CD4-positive, alpha-beta T cell treated with Interleukin-4 for 1 hour (primary cell): ENCODE results near the gene RASA1.
"Not testable (repeated sequence)": the region's sequence is repeated elsewhere in the genome, so short reads cannot be mapped to it uniquely, and the experiment has no call there.

ENCODE experiments used
- DNase-seq, 2 donors: peaks; one replicate each; pipeline ENCODE4 v3.0.0-alpha.2; 2020 to 2022

Gene RASA1

DNA sequence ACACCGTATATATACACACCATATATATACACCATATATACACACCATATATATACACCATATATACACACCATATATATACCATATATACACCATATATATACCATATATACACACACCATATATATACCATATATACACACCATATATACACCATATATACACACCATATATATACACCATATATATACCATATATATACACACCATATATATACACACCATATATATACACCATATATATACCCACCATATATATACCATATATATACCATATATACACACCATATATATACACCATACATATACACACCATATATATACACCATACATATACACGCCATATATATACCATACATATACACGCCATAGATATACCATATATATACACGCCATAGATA, 19.6 kb downstream of the RASA1 start:
- DNase-seq = not testable (repeated sequence)

DNA sequence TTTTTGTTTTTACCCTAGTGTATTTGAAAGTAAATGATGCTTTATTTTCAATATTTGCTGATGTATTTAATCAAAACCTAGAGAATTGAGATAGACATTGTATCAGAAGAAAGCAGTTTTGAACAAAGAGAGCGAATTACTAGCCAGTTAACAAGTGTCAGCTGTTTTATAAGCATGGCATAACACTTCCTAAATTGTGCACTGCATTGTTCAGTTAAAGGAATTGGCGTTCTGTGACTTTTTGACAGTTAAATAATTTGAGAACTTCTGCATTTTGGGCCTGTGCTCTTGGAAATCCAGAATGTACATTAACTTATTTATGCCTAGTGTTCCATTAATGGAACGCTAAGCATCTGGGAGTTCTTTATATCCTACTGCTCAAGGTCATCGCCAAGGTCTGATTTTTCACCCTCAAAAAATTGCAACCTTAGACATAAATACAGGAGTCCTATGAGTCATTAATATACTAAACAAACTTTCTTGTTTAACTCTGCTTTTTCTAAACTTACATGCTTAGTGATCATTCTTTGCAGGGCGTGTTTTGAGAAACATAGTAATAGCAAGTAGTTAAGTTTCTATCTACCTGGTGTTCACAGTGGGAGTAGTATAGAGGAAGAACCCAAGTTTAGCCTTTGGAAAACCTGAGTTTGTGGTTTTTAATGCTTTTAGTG, 31.1 kb downstream of the RASA1 start:
- no peak for DNase-seq

DNA sequence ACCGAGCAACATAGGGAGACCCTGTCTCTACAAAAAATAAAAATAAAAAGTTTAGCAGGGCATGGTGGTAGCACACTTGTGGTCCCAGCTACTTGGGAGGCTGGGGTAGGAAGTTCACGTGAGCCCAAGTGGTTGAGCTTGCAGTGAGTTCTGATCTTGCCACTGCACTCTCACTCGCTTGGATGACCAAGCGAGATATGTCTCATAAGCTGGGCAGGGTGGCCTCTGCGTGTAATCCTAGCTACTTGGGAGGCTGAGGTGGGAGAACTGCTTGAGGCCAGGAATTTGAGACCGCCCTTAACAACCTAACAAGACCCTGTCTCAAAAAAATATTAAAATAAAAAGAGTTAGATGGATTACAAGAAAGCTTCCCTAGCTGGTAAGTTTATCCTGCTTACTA, 32.5 kb downstream of the RASA1 start:
- DNase-seq = no peak

DNA sequence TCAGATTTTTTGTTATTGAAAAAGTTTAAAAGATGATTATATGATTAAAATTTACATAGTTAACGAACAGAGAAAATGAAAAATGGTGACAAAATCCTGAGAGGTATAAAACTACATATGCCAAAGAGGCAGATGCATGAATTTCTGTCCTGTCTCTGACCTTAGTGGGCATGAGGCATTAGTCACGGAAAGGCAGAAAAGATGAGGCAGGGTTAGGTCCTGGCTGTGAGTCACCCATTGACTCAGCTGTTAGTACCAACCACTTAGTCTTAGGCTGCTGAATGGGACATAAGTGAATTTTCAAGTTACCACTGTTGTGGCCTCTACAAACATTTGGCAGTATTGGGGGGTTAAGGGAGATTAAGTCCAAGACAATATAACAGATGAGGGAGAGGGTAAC, 33.1 kb downstream of the RASA1 start:
- peak in 1 of 2 donors; percentile 21 for DNase-seq

DNA sequence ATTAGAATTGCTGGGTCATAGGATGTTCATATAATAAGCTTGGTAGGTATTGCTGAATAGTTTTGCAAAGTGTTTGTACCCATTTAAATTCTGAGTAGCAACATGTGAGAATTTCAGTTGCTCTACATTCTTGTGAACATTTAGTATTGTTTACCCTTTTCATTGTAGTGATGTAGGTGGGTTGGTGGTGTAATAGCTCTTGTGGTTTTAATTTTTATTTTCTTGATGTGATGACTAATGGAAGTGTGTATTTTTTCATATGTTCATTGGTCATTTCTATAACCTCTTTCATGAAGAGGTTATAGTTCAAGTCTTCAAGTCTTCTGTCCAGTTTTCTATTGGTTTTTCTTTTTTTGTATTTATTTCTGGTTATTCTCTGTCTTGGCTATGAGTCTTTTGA, 34.4 kb downstream of the RASA1 start:
- DNase-seq = no peak

DNA sequence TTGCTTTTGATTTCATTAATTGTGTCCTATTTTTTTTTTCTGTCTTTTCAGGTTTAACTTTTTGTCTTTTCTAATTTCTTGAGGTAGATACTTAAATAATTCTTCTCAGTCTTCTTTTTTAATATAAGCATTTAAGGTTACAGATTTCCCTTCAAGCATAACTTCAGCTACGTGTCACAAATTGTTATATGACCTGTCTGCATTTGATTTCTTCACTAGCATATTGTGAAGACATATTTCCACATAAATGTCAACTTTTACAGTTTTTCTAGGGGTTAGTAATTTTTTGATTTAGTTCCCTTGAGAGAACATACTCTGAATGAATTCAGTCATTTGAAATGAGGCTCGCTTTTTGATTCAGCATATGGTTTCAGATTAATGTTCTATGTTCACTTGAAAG, 35.6 kb downstream of the RASA1 start:
- no peak for DNase-seq

DNA sequence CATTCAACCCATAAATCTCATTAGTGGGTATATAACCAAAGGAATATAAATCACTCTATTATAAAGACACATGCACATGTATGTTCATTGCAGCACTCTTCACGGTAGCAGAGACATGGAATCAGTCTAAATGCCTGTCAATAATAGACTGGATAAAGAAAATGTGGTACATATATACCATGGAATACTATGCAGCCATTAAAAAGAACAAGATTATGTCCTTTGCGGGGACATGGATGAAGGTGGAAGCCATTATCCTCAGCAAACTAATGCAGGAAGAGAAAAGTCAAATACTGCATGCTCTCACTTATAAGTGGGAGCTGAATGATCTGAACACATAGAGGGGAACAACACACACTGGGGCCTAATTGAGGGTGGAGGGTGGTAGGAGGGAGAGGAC, 38.4 kb downstream of the RASA1 start:
- not testable (repeated sequence) for DNase-seq

DNA sequence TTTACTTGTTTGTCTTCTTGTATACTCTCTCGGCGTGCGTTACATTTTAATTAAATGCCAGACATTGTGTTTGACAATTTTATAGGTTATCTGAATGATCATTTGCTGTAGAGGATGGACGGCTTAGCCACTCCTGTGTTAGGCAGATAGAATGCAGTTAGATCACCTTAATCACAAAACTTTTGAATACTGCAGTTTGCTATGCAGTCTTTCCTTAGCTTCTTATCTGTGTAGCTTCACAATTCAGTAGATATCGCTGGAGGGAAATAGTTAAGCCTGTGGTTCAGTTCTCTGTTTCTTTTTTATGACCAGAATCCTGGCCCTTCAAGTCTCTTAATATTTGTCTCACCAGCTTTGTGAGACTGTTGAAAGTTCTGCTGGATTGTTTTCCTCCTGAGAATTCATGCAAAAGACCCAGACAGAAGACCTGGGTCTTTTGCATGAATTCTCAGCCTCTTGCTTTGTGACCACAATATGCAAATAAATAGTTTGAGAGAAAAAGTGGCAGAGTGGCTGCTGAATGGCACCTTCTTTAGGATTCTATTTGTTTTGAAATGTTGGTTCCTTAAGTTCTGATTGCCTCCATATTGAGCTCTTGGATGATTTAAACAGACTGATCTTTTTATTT, 40.2 kb downstream of the RASA1 start:
- no peak for DNase-seq

DNA sequence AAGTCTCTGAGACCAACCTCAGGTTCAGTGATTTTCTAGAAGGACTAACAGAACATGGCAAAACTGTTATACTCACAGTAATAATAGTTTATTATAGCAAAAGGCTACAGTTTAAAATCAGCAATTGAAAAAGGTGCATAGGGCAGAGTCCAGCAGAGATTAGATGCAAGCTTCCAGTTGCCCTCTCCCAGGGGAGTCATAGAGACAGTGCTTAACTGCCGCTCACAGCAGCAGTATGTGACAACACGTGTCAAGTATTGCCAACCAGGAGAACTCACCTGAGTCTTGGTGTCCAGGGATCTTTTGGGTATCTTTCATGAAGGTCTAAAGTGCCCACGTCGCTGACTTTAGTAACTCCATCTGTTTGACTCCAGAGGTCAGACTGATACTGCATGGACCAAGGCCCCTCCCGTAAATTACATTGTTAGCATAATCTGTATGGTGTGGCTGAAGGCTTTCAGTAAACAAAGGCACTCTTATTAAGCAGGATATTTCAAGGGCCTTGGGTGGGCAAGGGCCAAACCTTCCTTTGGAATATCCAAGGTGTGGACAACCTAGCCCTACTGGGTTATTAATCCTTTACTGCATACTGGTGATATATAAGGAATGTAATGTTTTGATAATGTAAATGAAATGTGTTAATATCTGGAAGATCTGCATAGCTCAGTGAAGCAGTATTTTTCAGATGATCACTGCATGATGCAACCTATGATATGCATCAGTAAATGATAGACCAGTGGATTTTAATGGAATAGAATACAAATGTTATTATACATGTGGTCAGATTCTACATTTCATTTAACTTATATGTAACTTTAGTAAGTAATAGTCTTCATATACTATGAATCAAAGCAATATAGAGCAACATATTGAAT, 44.0 kb downstream of the RASA1 start:
- no peak for DNase-seq

DNA sequence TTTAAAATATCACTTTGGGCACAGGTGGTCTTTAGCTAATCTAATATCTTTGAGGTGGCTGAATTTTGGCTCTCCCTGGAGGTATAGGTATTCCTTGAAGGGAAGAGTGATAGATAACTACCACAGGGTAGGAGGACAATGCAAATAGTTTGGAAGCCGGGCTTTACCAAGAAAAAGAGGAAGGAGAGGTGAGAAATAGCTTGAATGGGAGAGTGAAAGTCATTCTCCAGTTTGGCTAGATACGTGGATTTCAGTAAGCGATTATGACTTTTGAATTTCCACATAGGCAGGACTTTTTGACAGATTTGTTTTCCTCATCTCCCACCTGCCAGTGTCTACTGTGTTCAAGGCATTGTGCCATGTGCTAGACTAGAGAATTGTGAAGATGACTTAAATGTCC, 45.5 kb downstream of the RASA1 start:
- DNase-seq = no peak

DNA sequence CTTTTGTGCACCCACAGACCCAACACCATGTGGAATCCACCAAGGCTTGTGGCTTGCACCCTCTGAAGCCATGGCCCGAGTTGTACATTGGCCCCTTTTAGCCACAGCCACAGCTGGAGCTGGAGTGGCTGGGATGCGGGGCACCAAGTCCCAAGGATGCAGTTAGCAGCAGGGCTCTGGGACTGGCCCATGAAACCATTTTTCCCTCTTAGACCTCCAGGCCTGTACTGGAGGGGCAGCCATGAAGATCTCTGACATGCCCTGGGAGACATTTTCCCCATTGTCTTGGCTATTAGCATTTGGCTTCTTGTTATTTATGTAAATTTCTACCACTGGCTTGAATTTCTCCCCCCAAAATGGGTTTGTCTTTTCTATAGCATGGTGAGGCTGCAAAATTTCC, 51.8 kb downstream of the RASA1 start:
- no peak for DNase-seq

DNA sequence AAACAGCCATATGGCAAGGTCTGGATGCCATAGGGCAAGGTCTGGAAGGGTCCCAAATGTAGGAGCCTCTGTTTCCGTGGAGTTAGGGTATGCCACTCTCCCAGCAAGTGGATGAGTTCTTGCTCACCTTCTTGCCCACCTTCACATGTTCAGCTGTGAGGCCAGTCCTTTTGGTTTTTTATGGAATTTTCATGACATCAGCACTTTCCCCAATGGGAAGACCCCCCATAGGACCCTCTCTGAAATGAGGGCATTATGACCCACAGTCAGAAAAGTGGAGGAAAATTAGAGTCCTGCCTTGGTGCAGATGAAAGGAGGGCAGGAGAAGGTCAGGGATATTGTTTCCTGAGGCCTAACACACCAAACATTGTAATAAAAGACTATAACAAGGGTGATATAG, 53.9 kb downstream of the RASA1 start:
- DNase-seq = no peak

DNA sequence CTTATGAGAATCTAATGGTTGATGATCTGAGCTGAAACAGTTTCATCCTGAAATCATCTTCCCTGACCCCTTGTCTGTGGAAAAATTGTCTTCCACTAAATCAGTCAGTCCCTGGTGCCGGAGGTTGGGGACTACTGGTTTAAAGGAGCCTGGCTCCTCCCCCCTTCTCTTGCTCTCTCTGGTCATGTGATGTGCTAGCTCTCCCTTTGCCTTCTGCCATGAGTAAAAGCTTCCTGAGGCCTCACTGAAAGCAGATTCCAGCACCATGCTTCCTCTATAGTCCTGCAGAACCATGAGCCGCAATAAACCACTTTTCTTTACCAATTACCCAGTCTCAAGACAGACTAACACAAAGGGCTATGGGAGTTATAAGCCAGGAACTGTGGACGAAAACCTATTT, 54.7 kb downstream of the RASA1 start:
- DNase-seq = no peak

DNA sequence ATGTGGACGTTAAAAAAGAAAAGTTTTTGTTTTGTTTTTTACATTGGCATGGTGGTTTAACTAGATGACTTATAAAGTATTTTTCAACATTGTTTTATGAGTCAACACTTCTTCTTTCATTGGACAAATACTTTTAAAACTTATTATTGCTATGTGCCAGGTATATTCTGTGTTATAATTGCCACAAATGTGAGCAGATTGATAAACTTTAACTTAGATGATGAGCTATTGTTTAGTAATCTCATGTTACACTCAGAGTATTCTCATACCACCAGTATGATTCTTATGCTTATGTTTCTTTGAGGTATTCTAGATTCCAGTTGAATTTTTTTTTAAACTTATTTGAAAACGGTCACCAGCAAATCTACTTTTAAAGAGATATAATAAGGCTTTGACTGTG, 60.3 kb downstream of the RASA1 start:
- no peak for DNase-seq

DNA sequence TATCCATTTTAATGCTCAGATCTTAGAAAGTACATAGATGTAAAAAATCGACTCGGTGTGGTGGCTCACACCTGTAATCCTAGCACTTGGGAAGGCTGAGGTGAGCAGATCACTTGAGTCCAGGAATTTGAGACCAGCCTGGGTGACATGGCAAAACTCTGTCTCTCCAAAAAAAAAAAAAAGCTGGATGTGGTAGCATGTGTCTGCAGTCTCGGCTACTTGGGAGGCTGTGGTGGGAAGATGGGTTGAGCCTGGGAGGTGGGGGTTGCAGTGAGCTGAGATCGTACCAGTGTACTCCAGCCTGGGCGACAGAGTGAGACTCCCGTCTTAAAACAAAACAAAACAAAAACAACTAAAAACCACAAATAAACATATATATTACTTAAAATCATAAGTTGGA, 61.4 kb downstream of the RASA1 start:
- DNase-seq = no peak

DNA sequence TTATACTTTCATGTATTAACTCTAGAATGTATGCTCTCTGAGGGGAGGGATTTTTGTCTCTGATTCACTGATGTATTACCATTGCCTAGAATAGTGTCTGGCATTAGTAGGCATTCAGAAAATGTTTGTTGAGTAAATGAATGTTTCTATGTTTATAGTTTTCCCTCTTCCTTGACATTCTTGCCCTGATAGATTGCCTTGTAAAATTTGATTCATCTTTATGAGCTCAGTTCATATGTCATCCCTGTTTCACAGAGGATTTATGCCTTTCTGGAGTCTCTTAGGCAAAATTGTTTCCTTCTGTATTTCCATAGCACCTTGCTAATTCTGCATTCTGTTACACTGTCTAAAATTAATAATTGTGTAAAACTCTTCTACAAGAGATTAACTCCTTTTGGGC, 72.3 kb downstream of the RASA1 start:
- DNase-seq = no peak

DNA sequence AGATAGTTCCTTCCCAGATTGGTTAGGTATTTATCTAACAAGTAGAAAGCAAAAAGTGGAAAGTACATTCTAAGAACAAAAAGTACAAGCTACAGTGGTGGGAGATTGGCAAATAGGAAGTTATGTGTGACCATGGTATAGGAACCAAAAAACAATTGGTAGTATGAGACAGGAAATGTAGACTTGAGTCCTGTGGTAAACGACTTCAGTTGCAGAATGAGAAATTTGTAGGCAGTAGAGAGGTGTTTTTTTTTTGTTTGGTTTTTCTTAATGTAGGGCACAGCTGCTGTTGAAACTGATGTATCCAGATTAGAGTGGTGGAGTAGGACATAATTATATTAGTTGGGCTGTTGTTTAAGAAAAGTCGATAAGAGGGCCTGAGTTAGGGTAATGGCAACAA, 73.0 kb downstream of the RASA1 start:
- DNase-seq = peak in 1 of 2 donors; percentile 62

DNA sequence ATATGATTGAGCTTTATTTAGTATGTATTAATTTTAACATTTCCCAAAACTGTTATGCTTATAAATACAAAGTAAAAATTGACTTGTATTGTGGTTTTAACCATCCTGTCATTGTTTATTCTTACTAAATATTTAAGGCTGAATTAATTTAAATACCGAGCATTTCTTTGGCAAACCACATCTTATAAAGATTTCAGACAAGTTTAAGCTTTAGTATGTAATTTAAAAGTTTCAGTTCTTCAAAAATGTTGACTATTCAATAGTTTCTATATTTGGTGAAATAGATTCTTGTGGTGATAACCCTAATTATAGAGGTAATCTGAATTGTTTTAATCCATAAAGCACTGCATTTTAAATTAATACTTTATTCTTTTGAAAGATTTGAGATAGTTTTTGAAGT, 79.6 kb downstream of the RASA1 start:
- DNase-seq = no peak

DNA sequence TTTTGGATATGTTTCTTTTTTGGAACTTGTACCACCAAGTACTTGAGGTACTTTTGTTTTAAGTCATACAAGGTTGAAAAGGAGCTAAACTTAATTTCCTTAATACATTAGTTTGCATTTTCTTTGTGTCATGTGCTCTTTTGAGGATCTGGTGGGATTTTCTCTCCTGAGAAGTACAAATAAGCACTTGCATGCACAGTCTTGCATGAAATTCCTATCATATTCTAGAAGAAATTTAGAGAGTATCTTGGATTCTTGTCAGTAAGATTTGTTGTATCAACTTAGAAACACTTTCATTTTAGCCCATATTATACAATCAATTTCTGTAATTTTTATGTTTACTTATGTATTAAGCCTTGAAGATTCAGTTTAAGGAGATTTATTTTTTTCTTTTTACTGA, 80.2 kb downstream of the RASA1 start:
- no peak for DNase-seq

DNA sequence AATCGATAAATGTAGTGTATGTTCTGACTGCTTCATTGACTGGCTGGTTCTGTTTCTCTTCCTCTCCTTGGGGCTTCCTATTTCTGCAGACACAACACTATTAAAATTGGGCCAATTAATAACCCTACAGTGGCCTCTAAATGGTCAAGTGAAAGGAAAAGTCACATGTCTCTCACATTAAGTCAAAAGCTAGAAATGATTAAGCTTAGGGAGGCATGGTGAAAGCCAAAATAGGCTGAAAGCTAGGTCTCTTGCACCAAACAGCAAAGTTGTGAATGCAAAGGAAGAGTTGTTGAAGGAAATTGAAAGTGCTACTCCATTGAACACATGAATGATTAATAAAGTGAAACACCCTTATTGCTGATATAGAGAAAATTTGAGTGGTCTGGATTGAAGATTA, 86.8 kb downstream of the RASA1 start:
- no peak for DNase-seq

DNA sequence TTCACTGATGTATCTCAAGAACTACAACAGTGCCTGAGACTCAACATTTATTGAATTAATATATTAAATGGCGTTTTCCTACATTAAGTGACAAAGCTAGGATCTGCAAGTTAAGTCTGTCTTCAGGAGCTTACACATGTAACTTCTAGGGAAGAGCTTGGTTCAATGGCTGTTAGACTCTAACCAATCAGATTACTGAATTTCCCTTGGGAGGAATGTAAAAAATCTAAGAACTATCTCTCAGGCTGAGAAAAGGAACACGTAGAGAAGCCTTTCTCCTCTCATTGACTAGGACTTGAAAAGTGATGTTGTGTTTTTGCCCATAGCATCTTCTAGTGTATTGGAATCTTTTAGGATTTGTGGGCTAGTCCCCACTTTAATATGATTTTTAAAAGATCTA, 91.4 kb downstream of the RASA1 start:
- no peak for DNase-seq

DNA sequence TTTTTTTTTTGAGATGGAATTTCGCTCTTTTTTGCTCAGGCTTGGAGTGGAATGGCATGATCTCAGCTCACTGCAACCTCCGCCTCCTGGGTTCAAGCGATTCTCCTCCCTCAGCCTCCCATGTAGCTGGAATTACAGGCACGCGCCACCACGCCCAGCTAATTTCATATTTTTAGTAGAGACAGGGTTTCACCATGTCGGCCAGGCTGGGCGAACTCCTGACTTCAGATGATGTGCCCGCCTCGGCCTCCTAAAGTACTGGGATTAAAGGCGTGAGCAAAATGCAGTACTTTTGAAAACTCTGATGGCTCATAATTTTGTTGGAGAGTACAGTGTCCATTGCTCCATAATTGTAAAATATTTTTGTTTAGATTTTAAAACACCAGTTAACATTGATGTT, 92.4 kb downstream of the RASA1 start:
- no peak for DNase-seq

DNA sequence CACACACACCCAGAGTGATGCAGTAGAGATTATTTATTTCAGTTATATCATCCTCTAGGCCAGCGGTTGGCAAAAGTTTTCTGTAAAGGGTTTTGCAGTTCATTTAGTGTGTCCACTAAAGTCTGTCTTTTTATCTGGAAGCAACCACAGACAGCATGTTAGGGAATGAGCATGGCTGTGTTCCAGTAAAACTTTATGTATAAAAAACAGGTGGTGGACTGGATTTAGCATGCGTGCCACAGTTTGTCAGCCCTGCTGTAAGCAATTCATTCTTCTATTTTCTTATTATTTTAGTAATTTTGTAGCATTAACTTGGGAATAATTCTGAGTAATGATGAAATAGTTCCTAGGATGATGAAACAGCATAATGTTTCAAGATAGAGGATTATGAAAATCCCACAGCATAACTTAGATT, 93.4 kb downstream of the RASA1 start:
- DNase-seq = no peak

DNA sequence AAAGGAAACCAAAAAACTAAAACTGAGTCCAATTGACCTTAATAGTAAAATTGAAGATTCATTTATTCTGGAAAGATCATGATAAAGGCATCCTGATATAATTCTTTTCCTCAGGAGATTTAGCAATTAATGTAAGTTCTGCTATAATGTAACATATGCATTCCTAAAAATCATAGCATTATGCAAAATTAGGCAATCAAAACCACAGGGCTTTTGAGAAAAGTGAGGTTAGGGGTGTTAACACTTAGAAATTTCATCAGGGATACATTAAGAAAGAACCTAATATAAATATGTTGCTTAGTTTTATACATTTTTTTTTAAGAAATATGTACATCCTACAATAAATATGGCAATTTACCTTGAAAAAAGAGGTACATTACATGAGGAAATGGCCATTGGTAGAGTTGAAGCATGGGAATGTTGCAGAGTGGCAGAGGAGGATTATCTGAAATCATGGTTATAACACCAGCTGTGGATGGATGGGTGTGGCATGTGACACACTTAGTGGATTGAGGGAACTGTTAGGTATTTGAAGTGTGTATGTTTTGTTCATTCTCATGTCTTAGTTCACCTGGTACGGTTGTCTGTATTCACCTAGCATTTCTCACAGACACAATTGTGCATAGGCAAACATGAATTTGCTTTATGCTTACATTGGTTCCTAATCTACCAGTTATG, 94.0 kb downstream of the RASA1 start:
- no peak for DNase-seq
